ENCODE measurements around the gene KIF5C.

The KIF5C gene

DNA sequence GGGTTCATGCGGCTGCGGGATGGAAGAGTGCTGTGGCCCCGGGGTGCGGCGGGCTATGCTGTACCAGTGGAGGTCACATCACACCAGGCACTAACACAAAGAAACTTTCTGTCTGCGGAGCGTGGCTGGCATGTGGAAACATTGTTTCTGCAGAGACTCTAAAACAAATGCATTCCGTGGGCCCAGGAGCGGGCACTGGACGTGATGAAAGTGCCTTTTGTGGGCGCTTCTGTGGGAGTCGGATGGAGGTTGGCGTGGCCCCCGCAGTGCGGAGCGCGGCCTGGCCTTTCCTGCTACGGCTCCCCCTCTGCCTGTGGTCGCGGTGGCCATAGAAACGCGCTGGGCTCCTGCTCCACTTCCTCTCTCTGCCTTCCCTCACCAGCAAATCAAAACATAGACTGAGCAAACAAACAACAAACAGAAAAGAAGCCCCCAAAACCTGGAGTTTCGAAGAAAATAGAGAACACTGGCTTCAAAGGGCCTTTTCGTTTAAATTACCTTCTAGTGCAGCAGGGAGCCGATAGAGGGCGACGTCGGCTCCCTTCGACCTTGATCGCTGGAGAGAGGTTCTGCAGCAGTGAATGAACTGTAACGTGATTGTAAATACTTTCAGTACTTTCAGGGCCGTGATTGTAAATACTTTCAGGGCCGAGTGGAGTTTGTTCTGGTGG is 51.4 kb downstream of the KIF5C start:
- Mint-ChIP-seq H3K4me1 (ENCODE audit: low read depth) (peaks cover 10% of the 10 kb centered on the region), H3K27ac (peak overlapping the region; percentile 52), H3K27me3 (no peaks in the 10 kb centered on the region)

DNA sequence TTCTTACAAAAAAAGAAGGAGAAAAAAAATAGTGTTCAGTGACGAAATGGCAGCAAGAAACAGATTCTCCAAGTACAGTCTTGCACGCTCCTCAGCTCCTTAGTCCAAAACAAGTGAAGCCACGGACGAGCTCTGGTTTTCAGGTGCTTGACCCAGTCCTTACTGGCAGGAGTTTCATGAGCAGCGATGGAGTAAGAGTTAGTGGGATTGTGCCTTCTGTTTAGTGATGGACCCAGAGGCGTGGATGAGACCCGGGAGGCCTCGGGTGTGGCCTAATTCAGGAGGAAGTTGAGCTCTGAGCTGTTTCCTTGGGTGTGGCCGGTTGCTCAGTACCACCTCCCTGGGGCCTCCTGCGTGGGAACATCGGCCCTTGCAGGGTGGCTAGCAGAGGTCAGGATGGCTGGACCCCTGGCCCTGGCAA is 52.0 kb downstream of the KIF5C start:
- H3K36me3 Mint-ChIP-seq = peaks cover 2% of the 10 kb centered on the region
- H3K9me3 Mint-ChIP-seq (ENCODE audit: low read depth) = no peaks in the 10 kb centered on the region
- peaks cover 10% of the 10 kb centered on the region for H3K4me1 Mint-ChIP-seq (ENCODE audit: low read depth)
- H3K27ac Mint-ChIP-seq = peak overlapping the region; percentile 52
- peak overlapping the region; percentile 82 for H3K4me3 Mint-ChIP-seq
- no peaks in the 10 kb centered on the region for H3K27me3 Mint-ChIP-seq

More for the DNA sequence above, 51.4 kb downstream of the KIF5C start:
- no peaks in the 10 kb centered on the region for H3K9me3 Mint-ChIP-seq (ENCODE audit: low read depth)
- H3K4me3 Mint-ChIP-seq = peak overlapping the region; percentile 82
- H3K36me3 Mint-ChIP-seq = peaks cover 2% of the 10 kb centered on the region

DNA sequence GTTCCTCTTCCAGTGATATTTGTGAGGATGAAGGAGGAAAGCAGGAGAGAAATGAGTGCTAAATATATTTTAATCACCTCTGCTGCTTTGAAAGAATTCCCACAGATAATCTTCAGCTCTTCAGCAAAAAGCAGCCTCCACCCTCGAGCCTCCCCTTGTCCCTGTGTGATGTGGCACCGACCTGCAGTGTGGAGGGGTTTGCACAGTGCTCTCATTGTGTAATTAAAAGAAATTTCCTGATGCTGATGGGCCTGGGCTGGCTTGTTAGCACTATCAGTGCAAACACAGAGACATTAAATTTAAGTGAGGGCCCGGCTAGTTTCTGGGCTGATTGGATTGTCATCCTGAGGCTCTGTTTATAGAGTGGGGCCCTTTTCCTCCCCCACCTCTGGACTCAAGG is 53.4 kb downstream of the KIF5C start:
- no peaks in the 10 kb centered on the region for H3K9me3 Mint-ChIP-seq (ENCODE audit: low read depth)
- peaks cover 10% of the 10 kb centered on the region for H3K4me1 Mint-ChIP-seq (ENCODE audit: low read depth)
- peaks cover 2% of the 10 kb centered on the region for H3K36me3 Mint-ChIP-seq
- no peak overlapping the region for H3K4me3 Mint-ChIP-seq
- H3K27me3 Mint-ChIP-seq = no peaks in the 10 kb centered on the region
- H3K27ac Mint-ChIP-seq = no peak overlapping the region

DNA sequence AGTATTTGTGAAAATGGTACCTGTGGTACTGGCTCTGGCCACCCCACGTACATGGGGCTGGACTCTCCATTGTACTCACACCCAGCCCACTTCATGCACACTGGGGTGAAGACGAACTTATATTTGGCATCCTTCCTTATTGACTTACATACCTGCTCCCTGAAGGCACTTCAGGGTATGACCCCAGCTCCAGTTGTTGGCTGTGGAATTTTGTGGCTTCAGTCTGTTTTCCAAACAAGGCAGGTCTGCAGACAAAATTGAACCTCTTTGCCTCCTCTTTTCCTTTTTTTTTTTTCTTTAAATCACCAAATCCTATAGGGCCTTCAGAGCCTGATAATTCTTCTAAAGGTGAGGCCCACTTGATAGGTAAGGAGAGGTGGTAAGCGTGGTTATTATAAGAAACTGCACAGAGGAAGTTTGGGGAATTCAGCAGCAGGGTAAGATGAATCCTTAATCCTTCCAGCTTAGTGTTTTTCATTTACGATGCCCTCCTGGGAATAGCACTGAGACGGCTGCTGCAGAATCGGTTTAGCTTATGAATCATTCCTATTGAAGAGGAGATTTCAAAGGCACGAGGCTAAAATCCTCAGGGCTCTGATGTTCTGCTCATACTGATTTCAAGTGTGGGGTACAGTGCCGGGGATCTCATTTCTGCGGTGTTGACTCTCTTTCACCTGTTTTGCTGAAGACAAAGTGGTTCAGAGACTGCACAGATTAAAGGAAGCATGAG is 55.2 kb downstream of the KIF5C start:
- H3K4me1 Mint-ChIP-seq (ENCODE audit: low read depth) = peaks cover 10% of the 10 kb centered on the region
- no peaks in the 10 kb centered on the region for H3K9me3 Mint-ChIP-seq (ENCODE audit: low read depth)
- no peaks in the 10 kb centered on the region for H3K27me3 Mint-ChIP-seq
- no peak overlapping the region for H3K27ac Mint-ChIP-seq
- H3K36me3 Mint-ChIP-seq = no peaks in the 10 kb centered on the region
- H3K4me3 Mint-ChIP-seq = no peak overlapping the region

DNA sequence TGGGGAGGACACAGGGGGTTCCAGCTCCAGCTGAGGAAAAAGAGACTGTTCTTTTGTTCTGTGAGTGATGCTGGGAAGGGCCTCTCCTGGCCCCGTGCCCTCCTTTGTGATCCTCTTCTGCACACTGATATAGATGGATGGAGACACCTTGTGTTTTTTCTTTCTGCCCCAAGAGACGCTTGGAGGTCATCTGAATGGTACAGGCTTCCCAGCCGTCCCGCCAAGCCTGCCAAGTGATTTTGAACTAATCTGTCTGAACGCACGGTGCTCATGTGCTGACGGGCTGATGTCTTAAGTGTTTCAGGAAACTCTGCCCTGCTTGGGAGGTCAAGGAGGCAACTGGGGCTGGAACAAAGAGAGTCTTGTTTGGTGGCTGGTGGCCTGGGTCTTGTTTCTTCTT is 57.5 kb downstream of the KIF5C start:
- no peaks in the 10 kb centered on the region for H3K27me3 Mint-ChIP-seq
- no peak overlapping the region for H3K4me3 Mint-ChIP-seq
- no peaks in the 10 kb centered on the region for H3K4me1 Mint-ChIP-seq (ENCODE audit: low read depth)
- no peaks in the 10 kb centered on the region for H3K9me3 Mint-ChIP-seq (ENCODE audit: low read depth)
- H3K27ac Mint-ChIP-seq = no peak overlapping the region
- no peaks in the 10 kb centered on the region for H3K36me3 Mint-ChIP-seq

DNA sequence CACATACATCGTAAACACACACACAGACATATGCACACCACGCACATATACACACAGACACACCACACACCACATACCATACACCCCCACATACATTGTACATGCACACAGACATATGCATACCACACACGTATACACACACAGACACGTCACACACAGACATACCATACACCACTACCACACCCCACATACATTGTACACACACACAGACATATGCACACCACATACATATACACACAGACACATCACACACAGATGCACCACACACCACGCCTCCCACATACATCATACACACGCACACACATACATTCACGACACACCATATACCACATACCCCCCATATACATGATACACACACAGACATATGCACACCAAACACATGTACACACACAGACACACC is 58.4 kb downstream of the KIF5C start:
- no peaks in the 10 kb centered on the region for H3K36me3 Mint-ChIP-seq
- no peaks in the 10 kb centered on the region for H3K4me1 Mint-ChIP-seq (ENCODE audit: low read depth)
- no peaks in the 10 kb centered on the region for H3K9me3 Mint-ChIP-seq (ENCODE audit: low read depth)
- no peak overlapping the region for H3K27ac Mint-ChIP-seq
- H3K27me3 Mint-ChIP-seq = no peaks in the 10 kb centered on the region
- H3K4me3 Mint-ChIP-seq = no peak overlapping the region

DNA sequence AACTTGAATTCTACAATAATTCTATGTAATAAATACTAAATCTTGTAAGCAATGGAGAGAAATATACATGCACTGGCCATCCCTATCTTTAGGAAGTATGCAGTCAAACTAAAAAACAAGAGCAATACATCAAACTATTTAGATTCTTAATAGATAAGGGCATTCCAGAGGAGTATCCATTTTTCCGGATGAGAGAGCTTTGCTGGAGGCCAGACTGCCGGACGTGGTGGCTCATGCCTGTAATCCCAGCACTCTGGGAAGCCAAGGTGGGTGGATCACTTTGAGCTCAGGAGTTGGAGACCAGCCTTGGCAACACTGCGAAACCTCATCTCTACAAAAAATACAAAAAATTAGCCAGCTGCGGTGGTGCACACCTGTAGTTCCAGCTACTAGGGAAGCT is 60.8 kb downstream of the KIF5C start:
- H3K4me1 Mint-ChIP-seq (ENCODE audit: low read depth) = no peaks in the 10 kb centered on the region
- no peaks in the 10 kb centered on the region for H3K36me3 Mint-ChIP-seq
- H3K27ac Mint-ChIP-seq = no peak overlapping the region
- no peak overlapping the region for H3K4me3 Mint-ChIP-seq
- H3K9me3 Mint-ChIP-seq (ENCODE audit: low read depth) = no peaks in the 10 kb centered on the region
- no peaks in the 10 kb centered on the region for H3K27me3 Mint-ChIP-seq

DNA sequence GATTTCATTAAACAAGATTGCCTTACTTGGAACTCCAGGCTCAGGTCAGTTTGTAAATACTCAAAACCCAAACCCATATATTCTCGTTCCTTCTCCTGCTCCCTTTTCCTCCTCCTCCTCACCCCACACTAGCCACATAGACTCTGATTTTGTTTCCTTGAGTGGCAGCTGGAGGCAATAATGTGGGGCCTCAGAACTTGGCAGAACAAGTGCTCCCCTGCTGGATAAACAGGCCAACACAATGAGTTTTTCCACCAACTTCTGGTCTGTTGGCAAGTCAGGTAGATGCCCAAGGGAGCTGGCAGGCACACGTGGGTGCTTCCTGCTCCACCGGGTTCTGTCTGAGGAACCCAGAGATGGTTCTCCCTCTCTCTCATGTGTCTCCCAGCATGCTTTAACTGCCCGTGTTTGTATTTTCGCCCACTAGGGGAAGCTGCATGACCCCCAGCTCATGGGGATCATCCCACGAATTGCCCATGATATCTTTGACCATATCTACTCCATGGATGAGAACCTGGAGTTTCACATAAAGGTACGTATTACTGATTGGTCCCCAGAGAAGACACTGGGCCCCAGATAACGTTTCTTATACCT is 61.9 kb downstream of the KIF5C start:
- Mint-ChIP-seq H3K4me1 (ENCODE audit: low read depth) (no peaks in the 10 kb centered on the region), H3K27me3 (no peaks in the 10 kb centered on the region), H3K36me3 (no peaks in the 10 kb centered on the region), H3K27ac (no peak overlapping the region), H3K9me3 (ENCODE audit: low read depth) (no peaks in the 10 kb centered on the region), H3K4me3 (no peak overlapping the region)

DNA sequence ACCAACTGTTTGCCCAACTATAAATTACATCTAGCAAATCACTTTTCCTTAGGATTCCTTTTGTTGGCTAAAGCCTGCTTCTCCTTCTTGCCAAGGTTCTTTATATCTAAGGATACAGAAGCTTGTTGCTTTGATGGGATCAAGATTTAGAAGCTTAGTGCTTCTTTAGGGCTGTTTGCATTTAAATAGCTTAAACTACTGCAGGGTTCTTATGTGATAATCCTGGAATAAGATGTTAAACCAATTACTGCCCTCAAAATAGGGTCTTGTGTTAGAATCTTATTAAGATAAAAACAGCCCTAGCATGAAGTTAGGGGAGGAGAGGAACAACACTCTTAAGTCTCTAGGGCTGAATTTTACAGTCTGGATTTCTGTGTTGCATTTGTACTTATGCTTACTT is 64.2 kb downstream of the KIF5C start:
- H3K36me3 Mint-ChIP-seq = peaks cover 5% of the 10 kb centered on the region

DNA sequence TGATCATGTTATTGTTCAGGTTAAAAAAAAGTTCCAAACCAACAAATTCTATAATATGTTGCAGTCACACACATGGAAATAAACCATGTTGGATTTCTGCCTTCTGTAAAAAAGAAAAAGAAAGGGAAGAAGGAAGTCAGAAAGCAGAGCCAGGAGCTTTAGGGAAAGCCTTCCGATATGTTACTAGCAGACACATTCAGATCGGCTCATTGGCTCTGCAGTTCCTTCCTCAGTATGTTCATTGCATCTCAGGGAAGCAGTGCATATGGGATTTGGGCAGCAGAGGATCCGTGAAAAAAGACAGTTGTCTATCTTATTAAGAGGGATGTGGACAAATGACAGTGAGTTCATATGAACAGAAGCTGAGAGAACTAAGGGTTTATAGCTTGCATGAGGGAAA is 68.1 kb downstream of the KIF5C start:
- no peak overlapping the region for H3K27ac Mint-ChIP-seq
- H3K4me3 Mint-ChIP-seq = no peak overlapping the region
- no peaks in the 10 kb centered on the region for H3K9me3 Mint-ChIP-seq (ENCODE audit: low read depth)
- H3K4me1 Mint-ChIP-seq (ENCODE audit: low read depth) = no peaks in the 10 kb centered on the region
- H3K27me3 Mint-ChIP-seq = no peaks in the 10 kb centered on the region
- H3K36me3 Mint-ChIP-seq = peaks cover 11% of the 10 kb centered on the region

More for the DNA sequence above, 64.2 kb downstream of the KIF5C start:
- Mint-ChIP-seq H3K4me1 (ENCODE audit: low read depth) (no peaks in the 10 kb centered on the region), H3K4me3 (no peak overlapping the region), H3K27me3 (no peaks in the 10 kb centered on the region), H3K9me3 (ENCODE audit: low read depth) (no peaks in the 10 kb centered on the region), H3K27ac (no peak overlapping the region)

DNA sequence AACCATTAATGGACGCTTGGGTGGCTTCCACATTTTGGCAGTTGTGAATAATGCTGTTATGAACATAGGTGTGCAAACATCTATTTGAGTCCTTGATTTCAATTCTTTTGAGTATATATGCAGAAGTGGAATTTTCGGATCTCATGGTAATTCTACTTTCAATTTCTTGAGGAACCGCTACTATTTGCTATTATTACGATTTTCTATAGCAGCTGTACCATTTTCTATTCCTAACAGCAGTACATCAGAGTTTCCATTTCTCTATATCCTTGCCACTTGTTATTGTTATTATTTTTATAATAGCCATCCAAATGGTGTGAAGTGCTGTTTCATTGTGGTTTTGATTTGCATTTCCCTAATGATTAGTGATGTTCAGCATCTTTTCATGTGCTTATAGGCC is 69.5 kb downstream of the KIF5C start:
- H3K4me3 Mint-ChIP-seq = no peak overlapping the region
- peaks cover 11% of the 10 kb centered on the region for H3K36me3 Mint-ChIP-seq
- H3K27me3 Mint-ChIP-seq = no peaks in the 10 kb centered on the region
- no peaks in the 10 kb centered on the region for H3K4me1 Mint-ChIP-seq (ENCODE audit: low read depth)
- no peak overlapping the region for H3K27ac Mint-ChIP-seq
- H3K9me3 Mint-ChIP-seq (ENCODE audit: low read depth) = no peaks in the 10 kb centered on the region

DNA sequence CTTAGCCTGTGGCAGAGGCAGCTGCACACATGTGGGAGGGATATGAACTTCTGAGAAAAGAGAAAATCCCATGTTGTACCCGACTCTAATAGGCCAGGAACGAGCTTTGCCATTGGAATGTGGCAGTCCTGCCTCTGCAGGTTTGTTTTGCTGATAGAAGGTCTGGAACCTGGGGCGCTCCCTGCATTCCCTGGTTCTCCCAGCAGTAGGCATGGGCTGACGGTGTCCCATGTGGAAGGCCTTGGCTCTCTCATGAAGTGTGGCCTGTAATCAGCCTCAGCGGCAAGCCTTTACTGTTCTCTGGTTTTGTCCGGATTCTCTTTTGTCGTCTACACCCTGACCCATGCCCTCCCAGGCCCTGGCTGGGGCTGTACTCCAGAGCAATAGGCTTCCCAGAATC is 72.3 kb downstream of the KIF5C start:
- no peaks in the 10 kb centered on the region for H3K27me3 Mint-ChIP-seq
- no peak overlapping the region for H3K27ac Mint-ChIP-seq
- no peaks in the 10 kb centered on the region for H3K9me3 Mint-ChIP-seq (ENCODE audit: low read depth)
- H3K4me1 Mint-ChIP-seq (ENCODE audit: low read depth) = no peaks in the 10 kb centered on the region
- H3K4me3 Mint-ChIP-seq = no peak overlapping the region
- peaks cover 11% of the 10 kb centered on the region for H3K36me3 Mint-ChIP-seq

DNA sequence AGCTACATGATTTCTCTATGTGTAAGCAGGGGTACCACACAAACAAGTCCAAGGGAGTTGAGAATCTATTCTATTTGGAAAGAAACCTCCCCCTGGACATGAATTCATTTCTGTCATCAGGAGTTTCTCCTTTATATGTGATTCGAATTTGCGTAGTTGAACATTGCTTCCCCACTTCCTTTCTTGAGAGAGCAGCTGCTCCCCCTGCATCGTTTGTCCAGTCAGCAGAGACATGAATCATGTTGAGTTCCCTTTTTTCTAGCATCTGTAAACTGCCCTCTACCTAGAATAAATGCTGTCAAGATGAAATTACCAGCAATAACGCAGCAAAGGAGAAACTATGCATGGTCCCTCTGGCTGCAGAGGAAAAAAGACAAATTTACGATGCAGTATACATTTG is 73.8 kb downstream of the KIF5C start:
- no peaks in the 10 kb centered on the region for H3K27me3 Mint-ChIP-seq
- H3K4me1 Mint-ChIP-seq (ENCODE audit: low read depth) = no peaks in the 10 kb centered on the region
- H3K4me3 Mint-ChIP-seq = no peak overlapping the region
- H3K36me3 Mint-ChIP-seq = peaks cover 12% of the 10 kb centered on the region
- no peaks in the 10 kb centered on the region for H3K9me3 Mint-ChIP-seq (ENCODE audit: low read depth)
- no peak overlapping the region for H3K27ac Mint-ChIP-seq

DNA sequence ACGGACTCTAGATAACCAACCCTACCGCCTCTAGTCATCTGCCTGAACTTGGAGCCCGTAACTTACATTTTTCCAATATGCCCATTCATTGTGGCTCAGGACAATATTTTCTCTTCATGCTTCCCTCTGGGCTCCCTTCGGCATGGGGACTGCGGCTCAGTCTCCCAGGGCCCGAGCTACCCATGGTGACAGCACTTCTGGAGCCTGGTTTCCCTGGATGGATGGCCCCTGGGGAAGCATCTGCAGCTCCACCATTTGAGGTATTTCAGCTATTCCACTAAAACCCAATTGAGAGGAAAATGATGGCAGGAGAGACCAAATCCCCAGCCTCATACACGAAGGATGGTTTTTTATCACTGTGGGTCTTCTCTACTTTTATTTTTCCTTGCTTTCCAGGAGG is 74.3 kb downstream of the KIF5C start:
- no peaks in the 10 kb centered on the region for H3K27me3 Mint-ChIP-seq
- no peak overlapping the region for H3K4me3 Mint-ChIP-seq
- H3K36me3 Mint-ChIP-seq = peaks cover 9% of the 10 kb centered on the region
- no peaks in the 10 kb centered on the region for H3K4me1 Mint-ChIP-seq (ENCODE audit: low read depth)
- no peaks in the 10 kb centered on the region for H3K9me3 Mint-ChIP-seq (ENCODE audit: low read depth)
- no peak overlapping the region for H3K27ac Mint-ChIP-seq

DNA sequence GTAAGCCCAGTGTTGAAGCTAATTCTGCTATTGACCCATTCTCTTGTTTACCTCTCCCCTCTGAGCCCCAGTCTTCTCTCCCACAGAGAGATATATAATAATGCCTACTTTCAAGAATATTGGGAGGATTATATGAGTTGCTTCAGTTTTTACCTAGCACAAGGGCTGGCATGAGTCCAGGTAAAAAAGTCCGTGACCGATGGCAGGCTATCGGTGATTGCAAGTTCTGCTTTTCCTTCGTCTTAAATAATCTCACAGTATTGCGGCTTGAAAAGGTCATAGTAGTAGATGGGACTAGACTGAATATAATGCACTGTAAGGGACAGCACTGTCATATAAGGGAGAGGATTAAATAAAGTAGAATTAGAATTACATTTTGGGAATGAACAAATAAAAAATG is 77.6 kb downstream of the KIF5C start:
- Mint-ChIP-seq H3K4me1 (ENCODE audit: low read depth) (peaks cover 12% of the 10 kb centered on the region), H3K27ac (no peak overlapping the region), H3K9me3 (ENCODE audit: low read depth) (no peaks in the 10 kb centered on the region), H3K4me3 (no peak overlapping the region), H3K36me3 (peaks cover 3% of the 10 kb centered on the region), H3K27me3 (no peaks in the 10 kb centered on the region)

All from activated naive CD8-positive, alpha-beta T cell (primary cell).